Cardiac muscle cell (in vitro differentiated cells and primary cell): ENCODE measurements around the gene NACC1. TPM values are rescaled to one million over a fixed set of nuclear protein-coding genes. Genes with fewer than 3 reads are reported as not detected.
A peak's percentile ranks its signal among the peaks of the same experiment; 100 is the strongest.
"Not testable (repeated sequence)": the region's sequence is repeated elsewhere in the genome, so short reads cannot be mapped to it uniquely, and the experiment has no call there.

Experiments used
- DNase-seq, 2 donors: peaks; one replicate each; pipeline versions ENCODE4 v3.0.0 to v3.0.0-alpha.2; 2010 to 2017; ENCODE audit warnings: low read depth in 1 of 2, low spot score in 1 of 2
- H3K27ac ChIP-seq: fragments of 200-600 bp; sonication (generic); 2 replicates; pipeline ENCODE4 v1.5.1; 2016
- H3K27me3 ChIP-seq: fragments of 200-600 bp; sonication (generic); 2 replicates; pipeline ENCODE4 v1.6.0; 2016; ENCODE audit warnings: control low read depth
- H3K36me3 ChIP-seq: fragments of 200-600 bp; sonication (generic); 2 replicates; pipeline ENCODE4 v1.5.1; 2016; ENCODE audit warnings: control low read depth
- H3K4me1 ChIP-seq: fragments of 200-600 bp; sonication (generic); 2 replicates; pipeline ENCODE4 v1.8.1; 2017; ENCODE audit warnings: low read depth, mild to moderate bottlenecking, mixed run types
- H3K4me3 ChIP-seq: fragments of 200-600 bp; sonication (generic); 2 replicates; pipeline ENCODE4 v1.5.1; 2016; ENCODE audit warnings: mild to moderate bottlenecking
- H3K9me3 ChIP-seq: fragments of 200-600 bp; sonication (generic); 2 replicates; pipeline ENCODE4 v1.5.1; 2017; ENCODE audit warnings: low read depth, mild to moderate bottlenecking, control low read depth
- CTCF ChIP-seq: IDR thresholded peaks from 2 replicates; pipeline ENCODE4 v1.5.1; 2012; ENCODE audit warnings: low read depth, mild to moderate bottlenecking, low read length
- polyA plus RNA-seq: library from polyadenylated mRNA; unstranded; fragments of >200 nt; fragmentation: Nextera tagmentation; extraction: Ambion mirVana; gene quantifications from 2 replicates; pipeline ENCODE4 v1.2.1, GENCODE V29; 2016
- total RNA-seq: library from RNA; depleted of rRNA; stranded (reverse); fragments of >200 nt; gene quantifications from 2 replicates; pipeline ENCODE4 v1.2.3, GENCODE V29; 2016

The NACC1 gene
- total and polyA plus RNA-seq, 2 experiments from 2014 or later = 13.3 to 75.1 TPM

GRCh38 chr19:13169769-13170168 is 51.7 kb downstream of the NACC1 start:
- no peaks in the 10 kb centered on the region for H3K36me3 ChIP-seq
- DNase-seq = peak in 1 of 2 donors; percentile 22
- peaks cover 5% of the 10 kb centered on the region for H3K4me1 ChIP-seq
- H3K4me3 ChIP-seq = no peak overlapping the region
- H3K9me3 ChIP-seq = no peaks in the 10 kb centered on the region
- no peaks in the 10 kb centered on the region for H3K27me3 ChIP-seq
- no peak for TF ChIP-seq CTCF
- H3K27ac ChIP-seq = no peak overlapping the region

- no peak overlapping the region for H3K4me3 ChIP-seq
- no peak for DNase-seq
- H3K27me3 ChIP-seq = no peaks in the 10 kb centered on the region
- TF ChIP-seq CTCF = no peak
- H3K4me1 ChIP-seq = no peaks in the 10 kb centered on the region
- no peaks in the 10 kb centered on the region for H3K9me3 ChIP-seq
- H3K27ac ChIP-seq = no peak overlapping the region
- H3K36me3 ChIP-seq = no peaks in the 10 kb centered on the region
These were observed 53.1 kb downstream of the NACC1 start for GRCh38 chr19:13171146-13171545.

GRCh38 chr19:13172346-13173138 is 54.5 kb downstream of the NACC1 start:
- H3K27ac ChIP-seq = peak overlapping the region; percentile 35
- H3K4me3 ChIP-seq = no peak overlapping the region
- no peaks in the 10 kb centered on the region for H3K4me1 ChIP-seq
- no peak for TF ChIP-seq CTCF
- peak; percentile 54 to 80 for DNase-seq
- no peaks in the 10 kb centered on the region for H3K9me3 ChIP-seq
- no peaks in the 10 kb centered on the region for H3K36me3 ChIP-seq
- H3K27me3 ChIP-seq = no peaks in the 10 kb centered on the region

- Histone ChIP-seq H3K4me1 (no peaks in the 10 kb centered on the region), H3K27me3 (no peaks in the 10 kb centered on the region), H3K4me3 (no peak overlapping the region), H3K36me3 (no peaks in the 10 kb centered on the region), H3K27ac (no peak overlapping the region), H3K9me3 (no peaks in the 10 kb centered on the region)
- DNase-seq = no peak
- TF ChIP-seq CTCF = no peak
These were observed 55.2 kb downstream of the NACC1 start for GRCh38 chr19:13173139-13173737.

- Histone ChIP-seq H3K27ac (no peak overlapping the region), H3K9me3 (no peaks in the 10 kb centered on the region), H3K4me3 (no peak overlapping the region), H3K36me3 (no peaks in the 10 kb centered on the region), H3K27me3 (no peaks in the 10 kb centered on the region), H3K4me1 (no peaks in the 10 kb centered on the region)
- no peak for TF ChIP-seq CTCF
- no peak for DNase-seq
These were observed 58.3 kb downstream of the NACC1 start for GRCh38 chr19:13176345-13176744.

GRCh38 chr19:13177584-13177983 is 59.5 kb downstream of the NACC1 start:
- H3K4me3 ChIP-seq, H3K4me1 ChIP-seq, H3K27me3 ChIP-seq, H3K27ac ChIP-seq, H3K36me3 ChIP-seq, DNase-seq, H3K9me3 ChIP-seq: not testable (repeated sequence)

- H3K27ac ChIP-seq, DNase-seq, H3K4me1 ChIP-seq, H3K9me3 ChIP-seq, H3K4me3 ChIP-seq, H3K36me3 ChIP-seq, H3K27me3 ChIP-seq: not testable (repeated sequence)
These were observed 60.2 kb downstream of the NACC1 start for GRCh38 chr19:13178291-13178690.
